GM12874 (cell line): ENCODE data around the gene PDZRN3.
A peak's percentile ranks its signal among the peaks of the same experiment; 100 is the strongest.

Experiments
- CTCF ChIP-seq: IDR thresholded peaks from 2 replicates; pipeline ENCODE4 v1.5.1; 2011; ENCODE audit warnings: low read depth, mild to moderate bottlenecking, control low read depth, low read length, moderate library complexity; ENCODE audit not compliant: insufficient read depth

The PDZRN3 gene

GRCh38 chr3:73509066-73509465 is 115.7 kb downstream of the PDZRN3 start:
- no peak for TF ChIP-seq CTCF

- peak; percentile 71 for TF ChIP-seq CTCF
Measured at GRCh38 chr3:73508330-73508954, 116.3 kb downstream of the PDZRN3 start.

- TF ChIP-seq CTCF = no peak
Measured at GRCh38 chr3:73504852-73505251, 119.9 kb downstream of the PDZRN3 start.

DNA sequence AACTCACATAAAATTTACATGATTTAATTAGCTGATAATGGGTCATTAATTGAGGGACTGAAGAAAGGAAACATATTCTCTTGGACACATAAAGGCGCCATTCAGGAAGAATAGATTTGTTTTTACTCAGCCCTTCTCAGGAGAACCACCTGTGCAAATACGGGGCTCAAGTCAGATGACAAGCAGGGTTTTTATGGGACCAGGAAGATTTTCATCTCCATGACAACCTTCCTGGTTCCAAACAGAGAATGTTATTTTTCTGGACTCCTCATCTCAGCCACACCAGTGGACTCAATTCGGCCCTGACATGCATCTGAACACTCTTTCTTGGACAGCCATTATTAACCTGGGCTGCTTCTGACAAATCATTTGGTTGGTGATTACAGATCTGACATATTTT is 120.5 kb downstream of the PDZRN3 start:
- TF ChIP-seq CTCF = no peak

GRCh38 chr3:73503781-73504180 is 121.0 kb downstream of the PDZRN3 start:
- TF ChIP-seq CTCF = no peak

GRCh38 chr3:73502609-73503583 is 121.8 kb downstream of the PDZRN3 start:
- TF ChIP-seq CTCF = peak; percentile 77

DNA sequence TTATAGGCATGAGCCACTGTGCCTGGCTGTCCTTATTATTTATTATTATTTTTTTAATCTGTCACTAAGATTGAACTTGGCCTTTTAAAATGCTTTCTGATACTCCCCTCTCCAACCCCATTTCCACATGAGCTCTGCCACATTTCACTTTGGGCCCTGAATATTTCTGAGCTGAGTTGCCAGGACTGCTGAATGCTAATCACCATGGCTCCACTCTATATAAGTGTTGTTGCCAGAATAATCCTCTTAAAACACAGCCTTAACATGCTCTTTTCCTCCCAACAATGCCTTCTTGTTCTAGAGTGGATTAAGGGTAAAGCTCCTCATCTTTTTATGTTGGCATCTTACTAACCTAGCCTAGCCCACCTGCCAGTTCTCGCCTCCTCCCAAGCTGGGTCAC is 124.4 kb downstream of the PDZRN3 start:
- TF ChIP-seq CTCF = no peak
